AG09319 (cell line): Measurements from ENCODE around the gene ING5.
"Not testable (repeated sequence)": the region's sequence is repeated elsewhere in the genome, so short reads cannot be mapped to it uniquely, and the experiment has no call there.

ENCODE experiments used
- DNase-seq: peaks from one replicate; pipeline ENCODE4 v3.0.0-alpha.2; 2010; ENCODE audit warnings: low read depth; ENCODE audit errors: extremely low read depth
- TF ChIP-seq, protein P1 (sequence below): IDR thresholded peaks from 2 replicates; pipeline ENCODE4 v1.5.1; 2011; ENCODE audit warnings: low read depth, mild to moderate bottlenecking, inconsistent platforms, low read length, moderate library complexity

Gene ING5

DNA sequence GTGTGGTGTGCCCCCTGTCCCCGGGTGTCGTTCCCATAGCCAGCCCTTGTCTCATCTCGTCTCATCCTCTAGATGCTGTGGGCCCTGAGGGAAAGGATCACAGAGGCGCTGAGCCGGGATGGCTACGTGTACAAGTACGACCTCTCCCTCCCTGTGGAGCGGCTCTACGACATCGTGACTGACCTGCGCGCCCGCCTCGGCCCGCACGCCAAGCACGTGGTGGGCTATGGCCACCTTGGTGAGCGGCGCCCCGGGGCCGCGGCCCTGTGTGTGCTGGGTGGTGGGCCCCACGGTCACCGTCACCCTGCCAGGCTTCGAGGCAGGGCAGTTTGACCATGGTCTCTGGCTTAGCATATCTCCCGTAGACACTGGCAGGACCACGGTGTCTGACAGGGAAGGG, 53.9 kb downstream of the ING5 start:
- TF ChIP-seq, protein P1, sequence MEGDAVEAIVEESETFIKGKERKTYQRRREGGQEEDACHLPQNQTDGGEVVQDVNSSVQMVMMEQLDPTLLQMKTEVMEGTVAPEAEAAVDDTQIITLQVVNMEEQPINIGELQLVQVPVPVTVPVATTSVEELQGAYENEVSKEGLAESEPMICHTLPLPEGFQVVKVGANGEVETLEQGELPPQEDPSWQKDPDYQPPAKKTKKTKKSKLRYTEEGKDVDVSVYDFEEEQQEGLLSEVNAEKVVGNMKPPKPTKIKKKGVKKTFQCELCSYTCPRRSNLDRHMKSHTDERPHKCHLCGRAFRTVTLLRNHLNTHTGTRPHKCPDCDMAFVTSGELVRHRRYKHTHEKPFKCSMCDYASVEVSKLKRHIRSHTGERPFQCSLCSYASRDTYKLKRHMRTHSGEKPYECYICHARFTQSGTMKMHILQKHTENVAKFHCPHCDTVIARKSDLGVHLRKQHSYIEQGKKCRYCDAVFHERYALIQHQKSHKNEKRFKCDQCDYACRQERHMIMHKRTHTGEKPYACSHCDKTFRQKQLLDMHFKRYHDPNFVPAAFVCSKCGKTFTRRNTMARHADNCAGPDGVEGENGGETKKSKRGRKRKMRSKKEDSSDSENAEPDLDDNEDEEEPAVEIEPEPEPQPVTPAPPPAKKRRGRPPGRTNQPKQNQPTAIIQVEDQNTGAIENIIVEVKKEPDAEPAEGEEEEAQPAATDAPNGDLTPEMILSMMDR, result no peak
- DNase-seq, result no peak

DNA sequence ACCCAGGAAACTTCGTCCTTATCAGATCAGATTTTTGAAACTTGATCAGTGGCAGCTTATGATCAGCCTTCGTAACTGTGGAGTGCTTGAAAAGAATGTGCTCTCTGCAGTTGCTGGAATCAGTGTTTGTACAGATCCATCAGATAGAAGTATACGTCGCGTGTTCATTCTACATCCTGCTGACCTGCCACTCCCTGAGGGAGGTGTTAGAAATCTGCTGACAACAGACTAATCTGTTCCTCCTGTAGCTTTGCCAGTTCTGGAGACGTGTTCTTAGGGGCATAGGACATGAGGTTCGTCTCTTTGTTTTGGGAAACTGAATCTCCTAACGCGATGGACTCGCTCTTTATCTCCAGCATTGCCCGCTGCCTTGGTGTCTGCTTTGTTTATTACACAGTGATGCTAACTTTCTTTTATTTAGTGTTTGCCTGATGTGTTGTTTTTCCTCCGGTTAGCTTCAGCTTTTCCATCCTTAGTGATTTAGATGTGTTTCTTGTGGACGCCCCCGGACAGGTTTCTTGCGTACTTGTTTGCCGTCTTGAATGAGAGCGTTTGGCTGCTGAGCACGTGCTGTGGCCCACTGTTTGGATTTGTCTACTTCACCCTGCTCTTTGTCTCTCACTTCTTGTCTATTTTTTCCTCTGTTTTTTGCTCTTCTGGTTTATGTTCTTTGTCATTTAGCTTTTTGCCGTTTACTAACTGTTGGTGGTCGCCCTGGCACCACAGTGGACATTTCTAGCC, 57.4 kb downstream of the ING5 start:
- no peak for DNase-seq
- TF ChIP-seq, protein P1, result no peak

DNA sequence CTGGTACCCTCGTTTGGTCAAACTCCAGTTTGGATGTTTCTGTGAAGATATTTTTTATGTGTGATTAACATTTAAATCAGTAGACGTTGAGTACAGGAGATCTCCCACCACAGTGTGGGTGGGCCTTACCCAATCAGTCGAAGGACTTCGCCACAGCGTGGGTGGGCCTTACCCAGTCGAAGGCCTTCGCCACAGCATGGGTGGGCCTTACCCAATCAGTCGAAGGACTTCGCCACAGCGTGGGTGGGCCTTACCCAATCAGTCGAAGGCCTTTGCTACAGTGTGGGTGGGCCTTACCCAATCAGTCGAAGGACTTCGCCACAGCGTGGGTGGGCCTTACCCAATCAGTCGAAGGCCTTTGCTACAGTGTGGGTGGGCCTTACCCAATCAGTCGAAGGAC, 58.1 kb downstream of the ING5 start:
- DNase-seq, result not testable (repeated sequence)

DNA sequence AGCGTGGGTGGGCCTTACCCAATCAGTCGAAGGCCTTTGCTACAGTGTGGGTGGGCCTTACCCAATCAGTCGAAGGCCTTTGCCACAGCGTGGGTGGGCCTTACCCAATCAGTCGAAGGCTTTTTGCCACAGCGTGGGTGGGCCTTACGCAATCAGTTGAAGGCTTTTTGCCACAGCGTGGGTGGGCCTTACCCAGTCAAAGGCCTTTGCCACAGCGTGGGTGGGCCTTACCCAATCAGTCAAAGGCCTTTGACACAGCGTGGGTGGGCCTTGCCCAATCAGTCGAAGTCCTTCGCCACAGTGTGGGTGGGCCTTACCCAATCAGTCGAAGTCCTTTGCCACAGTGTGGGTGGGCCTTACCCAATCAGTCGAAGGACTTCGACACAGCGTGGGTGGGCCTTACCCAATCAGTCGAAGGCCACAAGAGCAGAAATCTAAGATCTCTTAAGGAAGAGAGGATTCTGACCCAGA, 58.5 kb downstream of the ING5 start:
- DNase-seq, result no peak

DNA sequence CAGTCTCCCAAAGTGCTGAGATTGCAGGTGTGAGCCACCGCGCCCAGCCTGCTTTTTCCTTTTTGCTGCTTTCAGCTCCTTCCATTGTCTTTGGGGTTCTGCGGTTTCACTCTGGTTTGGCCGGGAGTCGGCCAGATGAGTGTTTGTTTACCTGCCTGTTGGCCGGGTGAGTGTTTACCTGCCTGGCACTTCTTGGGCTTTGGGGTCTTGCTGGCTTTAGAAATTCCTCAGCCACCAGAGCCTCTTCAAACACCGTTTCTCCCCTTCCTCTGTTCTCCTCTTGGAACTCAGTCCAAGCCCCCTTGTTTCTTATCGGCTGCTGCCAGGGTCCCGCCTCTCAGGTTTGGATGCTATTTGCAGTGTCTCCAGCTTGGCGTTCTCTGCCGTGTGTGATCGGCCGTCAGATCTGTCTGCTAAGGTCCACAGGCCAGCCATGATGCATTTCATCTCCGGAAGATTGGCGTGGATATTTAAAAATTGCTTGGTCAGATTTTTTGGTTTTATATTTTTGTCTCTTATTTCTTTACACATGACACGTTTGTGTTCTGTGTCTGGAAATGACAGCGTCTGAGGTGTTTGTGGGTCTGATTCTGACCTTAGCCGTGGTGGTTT, 60.6 kb downstream of the ING5 start:
- TF ChIP-seq, protein P1, result no peak

More for the DNA sequence above, 58.5 kb downstream of the ING5 start:
- TF ChIP-seq, protein P1, result no peak

DNA sequence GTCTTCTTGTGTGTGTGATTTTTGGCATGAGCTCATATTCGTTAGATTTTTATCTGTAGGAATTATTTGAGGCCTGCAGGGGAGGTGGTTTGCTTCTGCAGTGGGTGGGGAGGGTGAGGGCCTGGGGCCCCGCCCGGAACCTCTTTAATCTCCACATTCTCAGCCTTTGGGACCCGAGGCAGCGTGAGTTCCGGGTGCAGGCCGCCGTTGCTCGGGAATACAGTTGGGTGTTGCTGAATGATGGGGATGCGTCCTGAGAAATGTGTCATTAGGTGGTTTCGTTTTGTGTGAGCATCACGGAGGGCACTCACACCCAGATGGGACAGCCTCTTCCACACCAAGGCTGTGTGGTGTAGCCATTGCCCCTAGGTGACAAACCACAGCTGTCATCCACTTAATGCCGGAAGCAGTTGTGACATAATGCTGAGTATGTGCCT, 61.1 kb downstream of the ING5 start:
- no peak for DNase-seq
- TF ChIP-seq, protein P1, result no peak

More for the DNA sequence above, 60.6 kb downstream of the ING5 start:
- no peak for DNase-seq

DNA sequence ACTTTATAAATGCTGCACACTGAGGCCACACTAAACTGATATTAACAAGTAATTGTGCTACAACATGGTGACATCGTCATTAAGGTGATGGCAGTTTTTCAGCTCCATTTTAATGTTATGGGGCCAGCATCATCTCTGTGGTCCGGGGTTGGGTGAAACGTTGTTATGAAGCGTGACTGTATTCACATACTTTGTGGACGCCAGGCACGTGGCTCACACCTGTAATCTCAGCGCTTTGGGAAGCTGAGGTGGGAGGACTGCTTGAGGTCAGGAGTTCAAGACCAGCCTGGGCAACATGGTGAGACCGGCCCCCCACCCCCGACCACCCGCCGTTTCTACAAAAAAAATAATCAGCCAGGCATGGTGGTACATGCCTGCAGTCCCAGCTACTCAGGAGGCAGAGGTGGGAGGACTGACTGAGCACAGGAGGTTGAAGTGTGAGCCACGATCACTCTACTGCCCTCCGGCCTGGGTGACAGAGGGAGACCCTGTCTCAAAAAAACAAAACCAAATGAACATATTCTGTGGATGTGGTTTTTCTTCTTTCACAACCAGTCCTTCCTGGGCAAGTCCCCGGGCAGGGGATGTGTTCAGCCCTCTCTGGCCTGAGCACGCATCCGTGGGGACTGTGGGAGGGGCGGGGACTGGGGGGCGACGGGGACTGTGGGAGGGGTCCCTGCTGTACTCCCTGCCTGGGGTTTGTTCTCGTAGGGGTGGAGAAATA, 61.9 kb downstream of the ING5 start:
- DNase-seq, result no peak
- TF ChIP-seq, protein P1, result no peak
